Measurements from ENCODE around the gene PEPD.

The PEPD gene

DNA sequence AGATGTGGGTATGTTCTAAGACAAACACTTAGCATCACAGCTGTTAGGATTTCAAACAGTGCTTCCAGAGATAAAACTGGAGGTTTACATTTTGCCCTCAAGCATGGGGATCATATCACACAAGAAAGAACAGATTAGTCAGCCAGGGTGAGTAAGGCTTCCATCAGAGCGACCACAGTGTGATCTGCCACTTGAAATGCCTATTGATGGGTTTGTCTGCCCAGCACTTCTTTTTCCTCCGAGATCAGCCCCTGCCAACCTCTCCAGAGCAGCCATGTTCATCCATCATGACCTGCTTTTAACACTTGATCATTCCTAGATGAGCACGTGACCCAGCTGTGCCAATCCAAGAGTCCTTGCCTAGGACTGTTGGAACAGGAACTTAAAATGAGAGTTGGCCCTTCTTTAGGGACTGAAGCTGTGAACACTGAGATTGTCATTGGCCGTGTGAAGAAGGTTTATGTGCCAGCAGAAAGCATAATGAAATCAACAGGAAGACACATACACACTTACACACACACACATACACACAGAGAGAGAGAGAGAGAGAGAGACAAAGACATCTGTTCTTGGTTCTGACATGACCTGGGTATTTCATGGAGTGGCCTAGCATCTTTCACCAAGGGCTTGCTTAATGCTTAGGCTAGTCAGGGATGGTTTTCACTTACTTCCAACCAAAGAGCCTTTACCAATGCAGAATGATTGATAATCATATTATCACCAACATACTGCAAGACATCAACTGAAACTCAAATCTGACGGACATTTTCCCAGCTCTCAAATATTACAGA lies 153.3 kb downstream of the PEPD start:
- POLR2A ChIA-PET (ENCODE audit: low non-redundant PET): interaction anchor here (0.8 kb wide), 1 partner anchor 10 kb away, joined by 7 read pairs; no protein-coding TSS in a partner anchor
- DNase-seq (ENCODE audit: low spot score): peak; percentile 85
- peak overlapping the region; percentile 72 for H3K27ac ChIP-seq
- CTCF ChIA-PET: interaction anchor here (1.1 kb wide), 1 partner anchor 48 kb away, joined by 4 read pairs; no protein-coding TSS in a partner anchor
- TF ChIP-seq, protein P1, sequence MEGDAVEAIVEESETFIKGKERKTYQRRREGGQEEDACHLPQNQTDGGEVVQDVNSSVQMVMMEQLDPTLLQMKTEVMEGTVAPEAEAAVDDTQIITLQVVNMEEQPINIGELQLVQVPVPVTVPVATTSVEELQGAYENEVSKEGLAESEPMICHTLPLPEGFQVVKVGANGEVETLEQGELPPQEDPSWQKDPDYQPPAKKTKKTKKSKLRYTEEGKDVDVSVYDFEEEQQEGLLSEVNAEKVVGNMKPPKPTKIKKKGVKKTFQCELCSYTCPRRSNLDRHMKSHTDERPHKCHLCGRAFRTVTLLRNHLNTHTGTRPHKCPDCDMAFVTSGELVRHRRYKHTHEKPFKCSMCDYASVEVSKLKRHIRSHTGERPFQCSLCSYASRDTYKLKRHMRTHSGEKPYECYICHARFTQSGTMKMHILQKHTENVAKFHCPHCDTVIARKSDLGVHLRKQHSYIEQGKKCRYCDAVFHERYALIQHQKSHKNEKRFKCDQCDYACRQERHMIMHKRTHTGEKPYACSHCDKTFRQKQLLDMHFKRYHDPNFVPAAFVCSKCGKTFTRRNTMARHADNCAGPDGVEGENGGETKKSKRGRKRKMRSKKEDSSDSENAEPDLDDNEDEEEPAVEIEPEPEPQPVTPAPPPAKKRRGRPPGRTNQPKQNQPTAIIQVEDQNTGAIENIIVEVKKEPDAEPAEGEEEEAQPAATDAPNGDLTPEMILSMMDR (conservative IDR thresholded peaks at IDR 0.05; ENCODE audit: low read depth): no peak

DNA sequence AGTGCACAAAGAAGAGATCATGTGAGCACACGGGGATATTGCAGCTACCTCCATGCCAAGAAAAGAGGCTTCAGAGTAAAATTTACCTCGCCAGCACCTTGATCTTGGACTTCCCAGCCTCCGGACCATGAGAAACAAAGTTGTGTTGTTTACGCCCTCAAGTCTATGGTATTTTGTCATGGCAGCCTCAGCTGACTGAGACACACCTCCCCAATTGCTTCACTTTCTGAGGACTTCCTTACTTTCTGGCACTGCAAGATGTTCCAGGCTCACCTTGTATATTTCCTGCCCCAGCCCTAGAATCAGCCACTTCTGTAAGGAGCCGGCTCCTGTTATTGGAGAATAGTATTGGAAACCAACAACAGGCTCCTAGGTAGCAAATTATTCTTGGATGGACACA lies 154.7 kb downstream of the PEPD start:
- CTCF ChIA-PET: interaction anchor here (0.6 kb wide), 1 partner anchor 17 kb away, joined by 4 read pairs; no protein-coding TSS in a partner anchor
- H3K27ac ChIP-seq: no peak overlapping the region
- no peak for DNase-seq (ENCODE audit: low spot score)
- TF ChIP-seq, protein P1 (conservative IDR thresholded peaks at IDR 0.05; ENCODE audit: low read depth): no peak
- POLR2A ChIA-PET (ENCODE audit: low non-redundant PET): no interaction called here

DNA sequence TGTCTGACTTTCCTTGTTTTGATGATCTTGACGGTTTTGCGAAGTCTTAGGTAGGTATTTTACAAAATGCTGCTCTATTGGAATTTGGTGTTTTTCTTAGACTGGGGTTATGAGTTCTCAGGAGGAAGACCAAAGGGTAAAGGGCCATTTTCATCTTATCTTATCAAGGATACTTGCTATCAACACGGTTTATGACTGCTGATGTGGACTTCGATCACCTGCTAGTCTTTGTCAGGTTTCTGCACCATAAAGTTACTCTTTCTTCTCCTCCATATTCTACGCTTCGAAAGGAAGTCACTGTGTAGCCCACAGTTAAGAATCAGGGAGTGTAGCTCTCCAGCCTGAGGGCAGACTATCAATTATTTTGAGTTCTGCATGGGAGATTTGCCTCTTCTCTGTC lies 155.5 kb downstream of the PEPD start:
- DNase-seq (ENCODE audit: low spot score): no peak
- POLR2A ChIA-PET (ENCODE audit: low non-redundant PET): no interaction called here

DNA sequence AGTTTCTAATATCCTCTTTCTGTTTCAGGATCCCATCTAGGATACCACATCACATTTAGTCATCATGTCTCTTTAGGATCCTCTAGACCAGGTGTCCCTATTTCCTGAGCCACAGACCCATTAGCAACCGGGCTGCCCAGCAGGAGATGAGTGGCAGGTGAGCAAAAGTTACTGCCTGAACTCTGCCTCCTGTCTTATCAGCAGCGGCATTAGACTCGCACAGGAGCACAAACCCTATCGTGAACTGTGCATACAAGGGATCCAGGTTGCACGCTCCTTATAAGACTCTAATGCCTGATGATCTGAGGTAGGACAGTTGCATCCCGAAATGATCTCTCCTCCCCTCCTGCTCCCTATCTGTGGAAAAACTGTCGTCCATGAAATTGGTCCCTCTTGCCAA lies 155.9 kb downstream of the PEPD start:
- TF ChIP-seq, protein P1 (conservative IDR thresholded peaks at IDR 0.05; ENCODE audit: low read depth): no peak
- DNase-seq (ENCODE audit: low spot score): no peak
- ChIA-PET POLR2A (ENCODE audit: low non-redundant PET) (no interaction called here), CTCF (no interaction called here)
- no peak overlapping the region for H3K27ac ChIP-seq

More for the DNA sequence above, 155.5 kb downstream of the PEPD start:
- TF ChIP-seq, protein P1 (conservative IDR thresholded peaks at IDR 0.05; ENCODE audit: low read depth): no peak
- CTCF ChIA-PET: interaction anchor here (0.6 kb wide), 1 partner anchor 16 kb away, joined by 4 read pairs; no protein-coding TSS in a partner anchor
- H3K27ac ChIP-seq: no peak overlapping the region

DNA sequence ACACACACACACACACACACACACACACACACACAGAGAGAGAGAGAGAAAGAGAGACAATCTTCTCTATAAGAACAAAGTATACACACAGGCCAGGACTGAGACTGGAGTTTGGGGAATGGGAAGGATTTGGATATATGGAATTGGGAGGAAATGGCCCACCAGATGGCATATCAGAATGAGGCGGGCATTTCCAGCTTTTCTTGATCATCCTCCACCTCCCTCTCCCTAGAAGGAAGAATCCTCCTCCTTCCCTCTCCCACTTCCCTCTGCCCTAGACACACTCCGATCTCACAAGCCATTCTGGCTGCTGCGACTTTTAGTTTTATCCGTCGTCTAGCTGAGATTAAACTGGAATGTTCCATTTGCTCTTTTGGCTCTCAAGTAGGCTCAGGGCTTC lies 158.1 kb downstream of the PEPD start:
- CTCF ChIA-PET: no interaction called here
- POLR2A ChIA-PET (ENCODE audit: low non-redundant PET): no interaction called here
- no peak overlapping the region for H3K27ac ChIP-seq
- TF ChIP-seq, protein P1 (conservative IDR thresholded peaks at IDR 0.05; ENCODE audit: low read depth): no peak
- DNase-seq (ENCODE audit: low spot score): no peak

DNA sequence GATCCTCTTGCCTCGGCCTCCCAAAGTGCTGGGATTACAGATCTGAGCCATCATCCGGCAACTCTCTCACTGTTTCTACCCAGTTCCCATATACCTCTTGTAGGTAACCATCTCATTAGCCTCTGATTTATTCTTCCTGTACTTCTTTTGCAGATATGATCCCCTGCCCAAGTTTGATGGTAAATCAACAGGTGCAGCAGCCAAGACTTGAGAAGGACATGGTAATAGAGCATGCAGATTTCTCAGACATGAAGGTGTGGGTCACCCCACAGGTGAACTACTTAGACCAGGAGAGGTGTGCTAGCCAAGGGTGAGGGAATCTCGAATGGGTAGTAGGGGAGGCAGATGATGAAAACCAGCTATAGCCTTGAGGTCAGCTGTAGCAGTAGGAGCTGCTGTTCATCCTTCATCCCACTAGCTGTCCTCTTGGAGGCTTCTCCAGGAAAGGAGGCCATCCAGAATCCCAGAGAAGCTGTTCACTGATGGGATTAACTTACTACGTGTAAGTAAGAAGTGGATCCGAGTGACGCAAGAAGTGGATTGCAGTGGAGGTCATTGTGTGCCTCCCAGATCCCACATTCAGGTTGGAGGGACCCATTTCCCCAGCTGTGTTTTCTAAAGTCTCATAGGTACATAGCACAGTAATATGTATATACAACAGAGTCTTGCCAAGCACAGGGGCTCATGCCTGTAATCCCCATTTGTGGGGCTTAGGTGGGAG lies 158.9 kb downstream of the PEPD start:
- no peak overlapping the region for H3K27ac ChIP-seq
- ChIA-PET CTCF (no interaction called here), POLR2A (ENCODE audit: low non-redundant PET) (no interaction called here)
- no peak for DNase-seq (ENCODE audit: low spot score)
- TF ChIP-seq, protein P1 (conservative IDR thresholded peaks at IDR 0.05; ENCODE audit: low read depth): no peak
